Pancreas (tissue), 10 donors: ENCODE measurements around the gene OPRD1. TPM values are rescaled to one million over a fixed set of nuclear protein-coding genes. Genes with fewer than 3 reads are reported as not detected.

Source experiments
- ATAC-seq, 4 donors: fragments of 200-7000 bp; cut with Tn5 transposase; one replicate each; pipeline versions ENCODE4 v1.8.0 to v1.9.1; 2020; ENCODE audit warnings: mild to moderate bottlenecking in 4 of 4, moderate library complexity in 4 of 4
- DNase-seq, 6 donors: peaks; one replicate each; pipeline ENCODE4 v3.0.0-alpha.2; 2020
- FAIRE-seq: peaks from 2 replicates; lab custom pipeline; 2012; peaks lifted over from hg19 to GRCh38; lab: Jason Lieb, UNC
- H3K27ac ChIP-seq, 4 donors: fragments of 200-600 bp; sonication (generic); 1 replicate in 3 of 4; 2 replicates in 1 of 4; pipeline versions ENCODE4 v1.5.0 to v1.8.0; 2020
- H3K27me3 ChIP-seq, 4 donors: fragments of 200-600 bp; one replicate each; pipeline ENCODE4 v1.8.0; 2021
- H3K36me3 ChIP-seq, 3 donors: fragments of 200-600 bp; sonication (generic) in 1 of 3; one replicate each; pipeline versions ENCODE4 v1.5.0 to v1.8.0; 2020 to 2021
- H3K4me1 ChIP-seq, 3 donors: fragments of 200-600 bp; one replicate each; pipeline ENCODE4 v1.8.0; 2021
- H3K4me3 ChIP-seq, 4 donors: fragments of 200-600 bp; sonication (generic) in 2 of 4; one replicate each; pipeline versions ENCODE4 v1.5.0 to v1.8.0; 2020 to 2021
- H3K9me3 ChIP-seq, 4 donors: fragments of 200-600 bp; one replicate each; pipeline ENCODE4 v1.8.0; 2021
- WGBS, 2 donors: extraction: QIAGEN DNeasy Blood & Tissue Kit; methylation state at CpG; one replicate each; pipeline ENCODE4 v1.1.7; 2013; 5-methylcytosine and 5-hydroxymethylcytosine counted together
- intact Hi-C, 3 donors: fragments of 100-400 bp; cut with DNase I; formaldehyde crosslinking; loops; one replicate each; pipeline versions ENCODE4 v1.11.1 to v1.14.2; 2022
- polyA plus RNA-seq, 2 donors: library from polyadenylated mRNA; stranded (reverse); fragments of 200-250 nt; gene quantifications; one replicate each; pipeline ENCODE4 v1.2.3, GENCODE V29; 2013
- total RNA-seq, 6 donors: library from RNA; stranded (reverse); fragmentation: NEBNext Ultra II Directional in 4 of 6; extraction: Animal tissue kit (Norgen Biotek cat#: 25700) in 4 of 6; gene quantifications; one replicate each; pipeline versions ENCODE4 v1.2.1 to v1.2.4, GENCODE V29; 2021 to 2023
- TF ChIP-seq, protein P1 (sequence below), 4 donors: fragments of 200-600 bp; sonication (generic) in 3 of 4; IDR thresholded peaks; one replicate each; pipeline versions ENCODE4 v1.5.0 to v1.8.0; 2021; ENCODE audit warnings: antibody characterized with exemption in 4 of 4
- donor health status: healthy with polysubstance abuse.
- donor health status: DM: no; HTN: no; CAD: no; lungs with moderate emphysema.
- donor health status: DM: no; HTN: no; CAD: no.
- donor health status: control.
- donor health status: control.
- donor health status: Bipolar disorder and iron deficiency.
- donor health status: DM: yes; HTN: yes; CAD: no.
- donor health status: DM: no; HTN: no; CAD: no.
- donor health status: DM: no; HTN: no; CAD: no.
- donor health status: DM: yes; HTN: yes; CAD: no.

The OPRD1 gene
- total and polyA plus RNA-seq, 8 donors = 0.03 to 0.76 (median 0.21) TPM

DNA sequence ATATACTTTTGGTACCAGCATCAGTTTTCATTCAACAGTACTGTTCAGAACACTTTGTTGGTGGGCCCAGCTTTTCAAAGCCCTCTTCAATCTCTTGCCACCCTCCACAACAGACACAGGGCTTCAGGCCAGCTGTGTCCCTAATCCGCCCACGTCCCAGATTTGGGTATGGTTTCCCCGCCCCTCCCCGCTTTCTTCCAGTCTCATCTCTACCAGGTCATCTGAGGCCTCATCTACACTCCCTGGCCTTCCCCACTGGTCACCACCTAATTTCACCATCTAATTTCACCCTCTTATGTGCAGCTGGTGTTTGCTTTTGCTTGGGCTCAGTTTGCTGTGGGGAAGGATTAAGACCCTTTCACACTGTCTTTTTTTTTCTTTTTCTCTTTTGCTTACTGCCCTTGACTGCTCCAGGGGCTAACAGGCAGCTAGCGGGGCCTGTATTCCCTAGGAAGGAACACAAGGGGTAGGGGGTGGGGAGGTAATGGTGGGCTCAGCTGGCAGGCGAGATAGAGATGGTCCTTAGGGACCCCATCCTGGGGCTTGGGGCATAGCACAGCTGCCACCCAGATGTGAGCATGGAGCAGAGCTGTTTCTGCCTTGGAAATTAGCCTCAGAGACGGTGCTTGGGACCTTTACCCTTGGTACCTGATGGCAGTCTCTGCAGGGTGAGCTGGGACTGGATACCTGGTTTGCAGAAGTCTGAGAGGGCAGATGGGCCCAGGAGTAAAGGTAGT is 98.6 kb downstream of the OPRD1 start:
- Histone ChIP-seq H3K4me1 (peaks cover 0 to 5% (median 0%) of the 10 kb centered on the region in 3 donors), H3K9me3 (no peaks in the 10 kb centered on the region), H3K27ac (no peak overlapping the region), H3K4me3 (no peak overlapping the region), H3K27me3 (no peaks in the 10 kb centered on the region), H3K36me3 (no peaks in the 10 kb centered on the region)
- DNase-seq (no peak), ATAC-seq (no peak), FAIRE-seq (no peak)
- intact Hi-C loops = no loop called here
- WGBS, 2 donors = 89 to 93% methylated on average over 7 of the region's 7 CpGs
- TF ChIP-seq, protein P1, sequence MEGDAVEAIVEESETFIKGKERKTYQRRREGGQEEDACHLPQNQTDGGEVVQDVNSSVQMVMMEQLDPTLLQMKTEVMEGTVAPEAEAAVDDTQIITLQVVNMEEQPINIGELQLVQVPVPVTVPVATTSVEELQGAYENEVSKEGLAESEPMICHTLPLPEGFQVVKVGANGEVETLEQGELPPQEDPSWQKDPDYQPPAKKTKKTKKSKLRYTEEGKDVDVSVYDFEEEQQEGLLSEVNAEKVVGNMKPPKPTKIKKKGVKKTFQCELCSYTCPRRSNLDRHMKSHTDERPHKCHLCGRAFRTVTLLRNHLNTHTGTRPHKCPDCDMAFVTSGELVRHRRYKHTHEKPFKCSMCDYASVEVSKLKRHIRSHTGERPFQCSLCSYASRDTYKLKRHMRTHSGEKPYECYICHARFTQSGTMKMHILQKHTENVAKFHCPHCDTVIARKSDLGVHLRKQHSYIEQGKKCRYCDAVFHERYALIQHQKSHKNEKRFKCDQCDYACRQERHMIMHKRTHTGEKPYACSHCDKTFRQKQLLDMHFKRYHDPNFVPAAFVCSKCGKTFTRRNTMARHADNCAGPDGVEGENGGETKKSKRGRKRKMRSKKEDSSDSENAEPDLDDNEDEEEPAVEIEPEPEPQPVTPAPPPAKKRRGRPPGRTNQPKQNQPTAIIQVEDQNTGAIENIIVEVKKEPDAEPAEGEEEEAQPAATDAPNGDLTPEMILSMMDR (IDR thresholded peaks at IDR 0.05) = no peak

DNA sequence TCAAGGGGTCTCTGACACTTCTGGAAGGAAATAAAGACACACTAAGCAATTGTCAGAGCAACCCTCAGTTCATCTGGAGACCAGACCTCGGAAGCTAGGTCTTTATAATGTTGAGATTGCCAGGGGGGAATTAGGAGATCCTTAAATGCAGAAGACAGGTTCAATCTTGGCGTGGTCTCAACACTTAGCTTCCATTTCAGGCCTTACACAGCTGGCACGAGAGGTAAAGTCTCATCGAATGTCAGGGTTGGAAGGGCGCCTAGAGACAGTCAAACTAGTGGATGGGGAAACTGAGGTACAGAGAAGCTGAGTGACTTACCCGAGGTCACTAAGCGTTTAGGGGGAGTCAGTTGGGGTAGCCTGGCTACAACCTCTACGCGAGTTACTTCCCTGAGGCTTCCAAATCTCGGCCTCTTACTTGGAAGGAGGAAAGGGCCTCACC is 101.8 kb downstream of the OPRD1 start:
- intact Hi-C loops = no loop called here
- TF ChIP-seq, protein P1 (IDR thresholded peaks at IDR 0.05) = no peak
- ATAC-seq = peak in 2 of 4 donors; percentile 5 to 6
- Histone ChIP-seq H3K4me1 (peaks cover 0 to 6% (median 0%) of the 10 kb centered on the region in 3 donors), H3K27ac (peak overlapping the region in 2 of 4 donors; percentile 20 to 50), H3K36me3 (no peaks in the 10 kb centered on the region), H3K9me3 (no peaks in the 10 kb centered on the region), H3K4me3 (peak overlapping the region in 3 of 4 donors; percentile 64 to 82 (median 81)), H3K27me3 (no peaks in the 10 kb centered on the region)
- 32% methylated on average over 10 of the region's 10 CpGs for WGBS, 2 donors
- DNase-seq = no peak
- FAIRE-seq = no peak

DNA sequence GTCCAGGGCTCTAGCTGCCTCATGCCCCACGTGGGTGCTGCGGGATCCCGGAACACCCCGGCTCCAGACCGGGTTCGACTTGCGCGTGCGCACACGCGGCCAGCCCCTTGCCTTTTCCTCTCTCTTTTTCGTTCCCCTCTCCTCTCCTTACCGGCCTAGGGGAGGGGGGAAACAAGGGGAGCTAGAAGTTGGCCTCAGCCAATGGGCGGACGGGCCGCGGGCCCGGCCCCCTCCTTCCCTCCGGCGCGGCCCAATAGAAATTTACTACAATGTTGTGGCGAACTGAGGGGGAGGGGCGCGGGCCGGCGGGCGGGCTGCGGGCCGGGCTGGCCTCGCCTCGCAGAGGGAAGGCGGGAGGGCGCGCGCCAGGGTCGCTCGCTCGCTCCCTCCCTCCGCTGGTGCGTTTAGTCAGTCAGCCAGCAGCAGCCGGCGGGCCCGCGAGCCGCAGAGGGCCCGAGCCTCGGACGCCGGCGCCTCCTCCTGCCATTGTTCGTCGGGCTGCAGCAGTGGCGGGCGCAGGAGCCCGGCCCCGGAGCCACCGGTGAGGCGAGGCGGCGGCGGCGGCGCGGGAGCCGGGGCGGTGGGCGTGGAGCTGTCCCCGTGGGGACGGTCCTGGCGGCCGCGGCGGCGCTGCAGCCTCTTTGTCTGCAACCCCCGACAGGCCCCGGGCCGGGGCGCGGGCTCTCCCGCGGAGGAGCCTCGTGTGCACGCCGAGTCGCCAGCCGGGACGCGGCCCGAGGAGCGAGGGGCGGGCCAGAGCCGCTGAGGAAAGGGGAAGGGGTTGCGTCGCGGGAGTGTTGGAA is 102.5 kb downstream of the OPRD1 start, which contains the start of gene EPB41:
Gene EPB41, plus strand, starts transcription at position 342 of the 803 bp plus-strand sequence. CDS start 72,869 bp downstream, outside the sequence.
- Histone ChIP-seq H3K9me3 (no peaks in the 10 kb centered on the region), H3K27ac (peak within 1 kb of the TSS in 2 of 4 donors; percentile 20 to 50), H3K36me3 (no peaks in the 10 kb centered on the region), H3K27me3 (no peaks in the 10 kb centered on the region), H3K4me1 (peaks cover 0 to 6% (median 0%) of the 10 kb centered on the region in 3 donors), H3K4me3 (peak within 1 kb of the TSS; percentile 51 to 82 (median 72))
- FAIRE-seq (no peak), DNase-seq (peak; percentile 88 to 94 (median 90)), ATAC-seq (peak; percentile 97 to 99 (median 98))
- TF ChIP-seq, protein P1 (IDR thresholded peaks at IDR 0.05) = no peak
- WGBS, 2 donors = 0% methylated on average over 62 to 95 of the region's 95 CpGs
- intact Hi-C loops = no loop called here

DNA sequence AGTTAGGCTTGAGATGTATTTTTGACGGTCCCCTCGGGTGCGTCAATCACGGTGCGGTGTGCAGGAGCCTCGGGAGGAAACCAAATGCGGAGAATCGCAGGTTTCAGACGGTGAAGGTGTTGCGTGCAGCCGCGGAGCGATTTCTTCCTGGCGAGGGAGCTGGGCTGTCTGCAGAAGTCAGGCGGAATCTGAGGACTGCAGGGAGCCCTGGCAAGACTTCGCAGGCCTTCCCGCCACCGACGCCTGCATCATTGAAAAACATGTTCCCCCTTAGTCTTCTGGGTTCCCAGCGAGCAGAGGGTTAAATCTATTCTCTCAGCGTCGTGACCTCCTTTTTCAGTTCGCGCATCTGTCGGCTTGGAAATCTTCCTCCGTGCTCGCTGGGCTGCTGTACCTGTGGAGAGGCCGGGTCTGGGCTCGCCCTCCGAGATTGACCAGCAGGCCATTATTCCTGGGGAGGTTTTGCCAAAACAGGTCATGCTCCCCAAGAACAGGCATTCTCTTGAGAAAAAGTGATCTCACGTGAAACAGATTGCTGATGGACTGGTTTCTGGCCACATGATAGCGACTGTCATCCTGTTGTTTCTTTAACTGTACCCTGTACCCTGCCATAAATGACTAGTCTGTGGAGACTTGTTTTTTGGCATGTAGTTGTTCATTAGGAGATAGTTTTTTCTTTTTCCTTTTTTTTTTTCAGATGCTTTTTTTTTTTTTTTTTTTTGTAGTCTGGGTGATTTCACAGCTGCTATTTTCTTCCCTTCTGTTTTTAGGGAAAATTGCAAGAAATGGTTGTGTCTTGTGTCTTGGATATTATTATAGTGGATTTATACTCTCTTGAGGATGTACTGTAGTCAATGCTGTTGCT is 103.3 kb downstream of the OPRD1 start:
- ATAC-seq (peak; percentile 18 to 41 (median 28)), DNase-seq (peak in 3 of 6 donors; percentile 17 to 62 (median 29)), FAIRE-seq (no peak)
- Histone ChIP-seq H3K4me3 (peak overlapping the region; percentile 51 to 82 (median 72)), H3K27ac (no peak overlapping the region), H3K4me1 (peaks cover 0 to 6% (median 0%) of the 10 kb centered on the region in 3 donors), H3K27me3 (no peaks in the 10 kb centered on the region), H3K9me3 (no peaks in the 10 kb centered on the region), H3K36me3 (no peaks in the 10 kb centered on the region)
- TF ChIP-seq, protein P1 (IDR thresholded peaks at IDR 0.05) = no peak
- intact Hi-C loops = no loop called here
- 6% methylated on average over 32 of the region's 32 CpGs for WGBS, 2 donors
